PC-3 (cell line): Measurements from ENCODE around the gene GPR107.

Experiments
- EZH2 ChIP-seq: fragments of 300-600 bp; sonication (generic); IDR thresholded peaks from one replicate; pipeline ENCODE4 v1.6.1; 2017; ENCODE audit warnings: antibody characterized with exemption, mild to moderate bottlenecking, low read length; ENCODE audit not compliant: unreplicated experiment
- EZH2phosphoT487 ChIP-seq: fragments of 300-600 bp; sonication (generic); IDR thresholded peaks from 2 replicates; pipeline ENCODE4 v1.6.1; 2018; ENCODE audit warnings: mild to moderate bottlenecking, antibody characterized with exemption, low read length, borderline replicate concordance
- TF ChIP-seq, protein P1 (sequence below): fragments of 300-600 bp; sonication (generic); conservative IDR thresholded peaks from 2 replicates; pipeline ENCODE4 v1.5.1; 2017; ENCODE audit warnings: antibody characterized with exemption, low read depth, mild to moderate bottlenecking, low read length

DNA sequence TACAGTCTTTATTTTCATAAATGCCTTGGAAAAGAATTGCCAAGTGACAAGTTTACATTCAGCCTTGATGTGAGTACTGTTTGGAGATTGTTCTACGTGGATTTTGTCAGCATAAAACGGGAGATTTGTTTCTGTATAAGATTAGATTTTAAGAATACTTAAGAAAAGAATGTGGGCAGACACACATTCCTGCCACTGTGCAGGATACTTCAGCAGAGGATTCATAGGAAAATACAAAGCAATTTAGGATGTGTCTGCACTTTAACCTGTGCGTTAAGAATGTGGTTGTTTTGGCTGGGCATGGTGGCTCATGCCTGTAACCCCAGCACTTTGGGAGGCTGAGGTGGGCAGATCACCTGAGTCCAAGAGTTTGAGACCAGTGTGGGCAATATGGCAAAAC lies 37.2 kb downstream of the GPR107 start:
- TF ChIP-seq, protein P1, sequence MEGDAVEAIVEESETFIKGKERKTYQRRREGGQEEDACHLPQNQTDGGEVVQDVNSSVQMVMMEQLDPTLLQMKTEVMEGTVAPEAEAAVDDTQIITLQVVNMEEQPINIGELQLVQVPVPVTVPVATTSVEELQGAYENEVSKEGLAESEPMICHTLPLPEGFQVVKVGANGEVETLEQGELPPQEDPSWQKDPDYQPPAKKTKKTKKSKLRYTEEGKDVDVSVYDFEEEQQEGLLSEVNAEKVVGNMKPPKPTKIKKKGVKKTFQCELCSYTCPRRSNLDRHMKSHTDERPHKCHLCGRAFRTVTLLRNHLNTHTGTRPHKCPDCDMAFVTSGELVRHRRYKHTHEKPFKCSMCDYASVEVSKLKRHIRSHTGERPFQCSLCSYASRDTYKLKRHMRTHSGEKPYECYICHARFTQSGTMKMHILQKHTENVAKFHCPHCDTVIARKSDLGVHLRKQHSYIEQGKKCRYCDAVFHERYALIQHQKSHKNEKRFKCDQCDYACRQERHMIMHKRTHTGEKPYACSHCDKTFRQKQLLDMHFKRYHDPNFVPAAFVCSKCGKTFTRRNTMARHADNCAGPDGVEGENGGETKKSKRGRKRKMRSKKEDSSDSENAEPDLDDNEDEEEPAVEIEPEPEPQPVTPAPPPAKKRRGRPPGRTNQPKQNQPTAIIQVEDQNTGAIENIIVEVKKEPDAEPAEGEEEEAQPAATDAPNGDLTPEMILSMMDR: no peak
- TF ChIP-seq EZH2 (no peak), EZH2phosphoT487 (no peak)
